ENCODE data around the gene PTPN14. TPM values are rescaled to one million over a fixed set of nuclear protein-coding genes. Genes with fewer than 3 reads are reported as not detected.

PTPN14 gene
- total and polyA plus RNA-seq, 2 experiments from 2014 or later, result 18.7 to 70.2 TPM

GRCh38 chr1:214474467-214474866, 76.9 kb downstream of the PTPN14 start:
- Histone ChIP-seq H3K27ac (ENCODE audit: low read depth) (0 out of 2 replicates have a peak overlapping the region, but pooled peaks have one; percentile 0), H3K9me2 (ENCODE audit: insufficient read depth) (no peaks in the 10 kb centered on the region), H2AFZ (no peak overlapping the region), H3K36me3 (ENCODE audit: insufficient read depth) (no peaks in the 10 kb centered on the region), H3K79me2 (replicated peaks; ENCODE audit: insufficient read depth) (peaks cover 96% of the 10 kb centered on the region), H4K20me1 (replicated peaks; ENCODE audit: insufficient read depth) (no peaks in the 10 kb centered on the region; the same call in 1 of the 2 replicates), H3F3A (replicated peaks; ENCODE audit: low read depth) (no peaks in the 10 kb centered on the region), H3K4me2 (0 out of 2 replicates have a peak overlapping the region, but pooled peaks have one; percentile 9), H3K4me3 (no peak overlapping the region), H3K27me3 (ENCODE audit: insufficient read depth) (no peaks in the 10 kb centered on the region), H3K4me1 (ENCODE audit: insufficient read depth) (peaks cover 66% of the 10 kb centered on the region)
- H3K27me3 Mint-ChIP-seq (ENCODE audit: insufficient read depth, low read depth, poor library complexity), result peaks cover 3% of the 10 kb centered on the region
- ATAC-seq (no peak), DNase-seq (ENCODE audit: low spot score) (no peak)
- H3K36me3 Mint-ChIP-seq (ENCODE audit: low read depth), result no peaks in the 10 kb centered on the region; the same call in 2 of the 3 replicates
- no peak overlapping the region for H3K4me3 Mint-ChIP-seq
- H3K9me3 Mint-ChIP-seq, result no peaks in the 10 kb centered on the region
- peaks cover 55% of the 10 kb centered on the region for H3K4me1 Mint-ChIP-seq
- no peak overlapping the region for H3K27ac Mint-ChIP-seq
- TF ChIP-seq ZNF114 (CRISPR knock-in tag; IDR thresholded peaks at IDR 0.05) (no peak), CREB1 (CRISPR knock-in tag; IDR thresholded peaks at IDR 0.05; ENCODE audit: low read depth) (no peak), POLR2AphosphoS5 (IDR thresholded peaks at IDR 0.05; ENCODE audit: low read depth) (no peak), STAT1 (IDR thresholded peaks at IDR 0.05; ENCODE audit: unreplicated experiment) (no peak), ZNF331 (CRISPR knock-in tag; IDR thresholded peaks at IDR 0.05; ENCODE audit: low read depth) (no peak), ETS1 (IDR thresholded peaks at IDR 0.05) (no peak), NANOG (IDR thresholded peaks at IDR 0.05; ENCODE audit: borderline replicate concordance) (no peak), EZH2phosphoT487 (IDR thresholded peaks at IDR 0.05; ENCODE audit: unreplicated experiment) (no peak), REST (IDR thresholded peaks at IDR 0.05; ENCODE audit: unreplicated experiment) (no peak), ZNF462 (CRISPR knock-in tag; IDR thresholded peaks at IDR 0.05) (no peak), EZH2 (IDR thresholded peaks at IDR 0.05; ENCODE audit: low read depth, unreplicated experiment) (no peak), JUNB (IDR thresholded peaks at IDR 0.05; ENCODE audit: unreplicated experiment) (no peak)

Measured in GM23338 (cell line).